Esophagus muscularis mucosa (tissue), 4 donors: ENCODE data around the gene LRRC45. TPM values are rescaled to one million over a fixed set of nuclear protein-coding genes. Genes with fewer than 3 reads are reported as not detected.

Experiments used
- DNase-seq: peaks from one replicate; pipeline ENCODE4 v3.0.0-alpha.2; 2017; ENCODE audit errors: extremely low spot score
- H3K27ac ChIP-seq, 4 donors: fragments of 200-600 bp; sonication (generic); replicated peaks in 1 of 4; 1 replicate in 3 of 4; 2 replicates in 1 of 4; pipeline ENCODE4 v1.5.1; 2016 to 2019; ENCODE audit warnings: mild to moderate bottlenecking in 1 of 4
- H3K27me3 ChIP-seq, 4 donors: fragments of 200-600 bp; sonication (generic); one replicate each; pipeline versions ENCODE4 v1.5.1 to v1.6.0; 2016 to 2019
- H3K36me3 ChIP-seq, 4 donors: fragments of 200-600 bp; sonication (generic); one replicate each; pipeline ENCODE4 v1.5.1; 2016 to 2019
- H3K4me1 ChIP-seq, 4 donors: fragments of 200-600 bp; sonication (generic); one replicate each; pipeline ENCODE4 v1.5.1; 2016 to 2019
- H3K4me3 ChIP-seq, 4 donors: fragments of 200-600 bp; sonication (generic); 1 replicate in 2 of 4; 2 replicates in 2 of 4; pipeline ENCODE4 v1.5.1; 2016 to 2019; ENCODE audit warnings: mild to moderate bottlenecking in 4 of 4, moderate library complexity in 1 of 4
- H3K9me3 ChIP-seq, 4 donors: fragments of 200-600 bp; sonication (generic); 1 replicate in 3 of 4; 2 replicates in 1 of 4; pipeline ENCODE4 v1.5.1; 2016 to 2019
- CTCF ChIP-seq, 3 experiments: fragments of 200-600 bp in 2 of 3; fragments of 450-650 bp in 1 of 3; sonication (generic) in 2 of 3; IDR thresholded peaks; one replicate each; pipeline ENCODE4 v1.5.1; 2017 to 2019; ENCODE audit warnings: antibody characterized with exemption in 3 of 3, mild to moderate bottlenecking in 2 of 3, moderate library complexity in 1 of 3
- EP300 ChIP-seq: sonication (generic); formaldehyde crosslinking; IDR thresholded peaks from one replicate; pipeline ENCODE4 v1.6.1; 2017; ENCODE audit warnings: antibody characterized with exemption
- POLR2A ChIP-seq: fragments of 450-650 bp; IDR thresholded peaks from one replicate; pipeline ENCODE4 v1.6.1; 2017; ENCODE audit warnings: antibody characterized with exemption, moderate library complexity, mild to moderate bottlenecking, low read depth
- POLR2AphosphoS5 ChIP-seq, 2 donors: sonication (generic); formaldehyde crosslinking; IDR thresholded peaks; one replicate each; pipeline ENCODE4 v1.6.1; 2017; ENCODE audit warnings: antibody characterized with exemption in 2 of 2
- WGBS: methylation state at CpG from one replicate; pipeline ENCODE4 v1.1.5; 2018; 5-methylcytosine and 5-hydroxymethylcytosine counted together
- intact Hi-C: fragments of 100-400 bp; cut with DNase I; formaldehyde crosslinking; loops from one replicate; pipeline ENCODE4 v1.15.1; 2023
- total RNA-seq, 4 donors: library from RNA; depleted of rRNA; stranded (reverse); fragments of >200 nt; gene quantifications; one replicate each; pipeline versions ENCODE4 v1.1.0 to v1.2.1, GENCODE V29; 2016

LRRC45 gene
- total RNA-seq, 4 donors from 2014 or later = 6.6 to 15.8 (median 11.5) TPM

- Histone ChIP-seq H3K27ac (no peak overlapping the region), H3K4me3 (no peak overlapping the region), H3K4me1 (peaks cover 14 to 33% (median 21%) of the 10 kb centered on the region in 4 donors), H3K27me3 (no peaks in the 10 kb centered on the region), H3K36me3 (peaks cover 50 to 80% (median 79%) of the 10 kb centered on the region in 4 donors), H3K9me3 (no peaks in the 10 kb centered on the region)
- TF ChIP-seq POLR2AphosphoS5 (IDR thresholded peaks at IDR 0.05) (no peak), CTCF (IDR thresholded peaks at IDR 0.05) (no peak), POLR2A (no peak), EP300 (no peak)
- intact Hi-C loops = no loop called here
- WGBS = 91% methylated on average over 14 of the region's 28 CpGs
- DNase-seq = no peak
Observed at GRCh38 chr17:82055965-82056728, 33.0 kb downstream of the LRRC45 start.

- Histone ChIP-seq H3K27me3 (no peaks in the 10 kb centered on the region), H3K36me3 (peaks cover 55 to 89% (median 87%) of the 10 kb centered on the region in 4 donors), H3K4me3 (no peak overlapping the region), H3K27ac (no peak overlapping the region), H3K9me3 (no peaks in the 10 kb centered on the region), H3K4me1 (peaks cover 14 to 31% (median 21%) of the 10 kb centered on the region in 4 donors)
- WGBS = 66% methylated on average over 8 of the region's 29 CpGs
- DNase-seq = no peak
- intact Hi-C loops = no loop called here
- TF ChIP-seq POLR2AphosphoS5 (IDR thresholded peaks at IDR 0.05) (no peak), CTCF (IDR thresholded peaks at IDR 0.05) (no peak), POLR2A (no peak), EP300 (no peak)
Observed at GRCh38 chr17:82056729-82057621, 33.9 kb downstream of the LRRC45 start.

GRCh38 chr17:82058230-82058854 is 35.2 kb downstream of the LRRC45 start:
- Histone ChIP-seq H3K4me3 (no peak overlapping the region), H3K4me1 (peaks cover 3 to 22% (median 9%) of the 10 kb centered on the region in 4 donors), H3K36me3 (peaks cover 64 to 99% (median 99%) of the 10 kb centered on the region in 4 donors), H3K9me3 (no peaks in the 10 kb centered on the region), H3K27me3 (no peaks in the 10 kb centered on the region), H3K27ac (no peak overlapping the region)
- intact Hi-C loops = no loop called here
- WGBS = 81% methylated on average over 10 of the region's 17 CpGs
- TF ChIP-seq POLR2A = no peak
- TF ChIP-seq POLR2AphosphoS5 (IDR thresholded peaks at IDR 0.05) = no peak
- no peak for DNase-seq

GRCh38 chr17:82058855-82059249 is 35.7 kb downstream of the LRRC45 start:
- WGBS = 52% methylated on average over 10 of the region's 10 CpGs
- peaks cover 63 to 100% (median 99%) of the 10 kb centered on the region in 4 donors for H3K36me3 ChIP-seq
- intact Hi-C loops = no loop called here

More at GRCh38 chr17:82058855-82059249, 35.7 kb downstream of the LRRC45 start:
- TF ChIP-seq POLR2A (no peak), CTCF (IDR thresholded peaks at IDR 0.05) (no peak), POLR2AphosphoS5 (IDR thresholded peaks at IDR 0.05) (no peak), EP300 (no peak)
- Histone ChIP-seq H3K27me3 (no peaks in the 10 kb centered on the region), H3K27ac (no peak overlapping the region), H3K9me3 (no peaks in the 10 kb centered on the region), H3K4me3 (no peak overlapping the region), H3K4me1 (peaks cover 1 to 22% (median 8%) of the 10 kb centered on the region in 4 donors)
- DNase-seq = no peak
